Smooth muscle cell of the pulmonary artery (primary cell): ENCODE data around the gene DPP9. TPM values are rescaled to one million over a fixed set of nuclear protein-coding genes. Genes with fewer than 3 reads are reported as not detected.

Experiments used
- total RNA-seq: library from RNA; depleted of rRNA; stranded (reverse); fragments of >200 nt; gene quantifications from 2 replicates; pipeline ENCODE4 v1.2.3, GENCODE V29; 2014

The DPP9 gene
- 28.5 and 51.1 TPM in 2 replicates for total RNA-seq

DNA sequence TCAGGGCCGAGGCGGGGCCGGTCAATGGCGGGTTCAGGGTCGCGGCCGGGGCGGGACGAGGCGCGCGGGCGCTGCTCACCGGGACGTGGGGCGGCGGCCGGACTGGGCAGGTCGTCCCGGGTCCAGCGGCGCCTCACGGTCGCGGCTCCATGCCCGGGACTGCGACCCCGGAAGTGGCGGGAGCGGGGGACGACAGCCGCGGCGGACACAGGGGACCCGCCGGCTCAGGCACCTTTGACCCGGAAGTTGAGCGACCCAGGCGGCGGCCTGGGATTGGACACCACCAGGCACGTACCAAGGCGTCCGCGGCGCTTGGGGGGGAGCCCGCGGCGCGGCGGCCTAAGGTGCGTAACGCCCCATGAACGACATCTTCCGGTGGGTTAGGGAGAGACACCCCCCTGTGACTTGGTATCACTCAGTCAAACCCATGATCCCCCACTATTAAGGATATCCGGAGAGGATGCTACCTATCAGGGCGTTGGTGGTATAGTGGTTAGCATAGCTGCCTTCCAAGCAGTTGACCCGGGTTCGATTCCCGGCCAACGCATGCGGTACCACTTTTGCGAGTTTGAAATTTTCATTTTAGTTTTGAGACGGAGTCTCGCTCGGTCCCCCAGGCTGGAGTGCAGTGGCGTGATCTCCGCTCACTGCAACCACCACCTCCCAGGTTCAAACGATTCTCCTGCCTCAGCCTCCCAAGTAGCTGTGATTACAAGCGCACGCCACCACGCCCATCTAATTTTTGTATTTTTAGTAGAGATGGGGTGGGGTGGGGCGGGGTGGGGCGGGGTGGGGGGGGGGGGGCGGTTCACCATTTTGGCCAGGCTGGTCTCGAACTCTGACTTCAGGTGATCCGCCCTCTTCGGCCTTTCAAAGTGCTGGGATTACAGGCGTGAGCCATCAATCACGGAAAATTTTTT lies at the start of gene DPP9:
TSS of gene DPP9 (minus strand) at position 248 of the 920 bp plus-strand sequence. CDS start 3,936 bp downstream, outside the sequence.

DNA sequence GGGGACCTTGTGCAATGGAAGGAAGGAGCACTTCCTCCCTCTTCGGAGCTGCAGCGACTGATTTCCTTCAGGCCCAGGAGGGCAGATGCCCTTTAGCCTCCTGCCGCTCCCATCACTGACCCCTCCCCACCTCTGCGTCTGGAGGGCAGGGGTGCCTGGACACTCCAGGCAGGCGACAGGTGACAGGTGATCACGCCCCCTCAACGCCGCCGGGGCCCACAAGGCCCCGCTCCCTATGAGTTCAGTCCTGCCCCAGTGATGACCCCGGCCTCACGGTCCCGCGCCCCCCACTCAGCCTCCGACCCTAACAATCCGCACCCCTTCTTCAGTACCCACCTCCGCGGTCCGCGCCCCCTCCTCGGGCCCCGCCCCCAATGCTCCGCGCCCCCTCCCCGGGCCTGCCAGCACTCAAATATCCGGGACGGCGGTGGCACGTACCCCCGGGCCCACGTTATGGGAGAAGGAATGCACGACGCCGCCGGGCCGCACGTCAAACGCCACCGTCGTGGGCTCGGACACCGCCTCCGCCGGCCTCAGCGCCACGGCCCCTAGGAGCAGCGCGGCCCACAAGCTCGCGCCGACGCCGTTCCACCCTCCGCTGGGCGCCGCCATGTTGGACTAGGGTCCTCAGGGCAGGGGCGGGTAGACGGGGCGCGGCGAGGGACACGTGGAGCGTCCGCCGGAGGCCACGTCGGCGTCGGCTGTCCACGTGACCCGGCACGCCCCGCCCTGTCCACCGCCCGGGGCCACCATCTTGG lies 53.7 kb downstream of the DPP9 start, which contains the start of gene MYDGF:
TSS of gene MYDGF (minus strand) at position 620 of the 758 bp plus-strand sequence. CDS start at position 612, 8 bp downstream.

DNA sequence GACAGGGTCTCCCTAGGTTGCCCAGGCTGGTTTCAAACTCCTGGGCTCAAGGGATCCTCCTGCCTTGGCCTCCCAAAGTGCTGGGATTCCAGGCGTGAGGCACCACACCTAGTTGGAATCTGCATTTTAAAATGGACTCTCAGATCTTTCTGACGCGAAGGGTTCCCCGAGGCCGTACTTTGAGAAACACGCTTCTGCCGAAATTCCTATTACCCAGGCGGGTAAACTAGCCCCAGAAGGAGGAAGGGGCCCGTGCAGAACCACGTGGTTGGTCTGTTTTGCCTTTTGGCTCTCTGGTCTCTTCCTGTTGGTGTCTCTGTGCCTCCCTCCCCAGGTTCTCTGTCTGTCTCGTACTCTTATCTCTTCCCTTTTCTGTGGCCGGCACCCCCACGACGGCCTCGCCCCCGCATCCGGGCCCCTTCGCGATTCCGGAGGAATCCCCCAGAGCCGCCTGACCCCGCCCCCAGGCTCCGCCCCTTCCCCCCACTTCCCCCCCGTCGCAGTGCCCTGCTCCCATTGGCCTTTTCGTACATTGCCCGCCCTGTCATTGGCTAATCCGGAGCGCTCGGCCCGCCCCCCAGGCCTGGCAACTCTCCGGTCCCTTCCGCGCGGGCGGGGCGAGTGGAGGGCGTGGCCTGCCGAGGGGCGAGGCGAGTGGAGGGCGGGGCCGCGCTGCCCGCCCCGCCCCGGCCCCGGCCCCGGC lies 84.7 kb downstream of the DPP9 start, which contains the start of gene TNFAIP8L1:
TSS of gene TNFAIP8L1 (plus strand) at position 689 of the 703 bp plus-strand sequence. CDS start 12,354 bp downstream, outside the sequence.

Other genes starting within 250 kb of the DPP9 start
- gene PLIN4, start 205.4 kb downstream of the DPP9 start, total RNA-seq = 0.26 and 2.9 TPM in 2 replicates
- gene PLIN5, start 188.6 kb downstream of the DPP9 start, total RNA-seq = not detected in 2 replicates
- gene LRG1, start 183.8 kb downstream of the DPP9 start, total RNA-seq = not detected in 2 replicates
- gene SEMA6B, start 164.2 kb downstream of the DPP9 start, total RNA-seq = 0.20 TPM in 2 replicates
- 2.0 and 2.1 TPM in 2 replicates for gene TNFAIP8L1, start 84.3 kb downstream of the DPP9 start, total RNA-seq
- gene MYDGF, start 53.5 kb downstream of the DPP9 start, total RNA-seq = 271 and 327 TPM in 2 replicates
- gene FEM1A, start 67.9 kb upstream of the DPP9 start, total RNA-seq = 10.4 and 12.4 TPM in 2 replicates
- gene TICAM1, start 107.9 kb upstream of the DPP9 start, total RNA-seq = 5.5 and 8.6 TPM in 2 replicates
- 166 and 313 TPM in 2 replicates for gene PLIN3, start 143.8 kb upstream of the DPP9 start, total RNA-seq
- not detected in 2 replicates for gene ARRDC5, start 179.1 kb upstream of the DPP9 start, total RNA-seq
- gene UHRF1, start 185.7 kb upstream of the DPP9 start, total RNA-seq = 13.4 and 23.0 TPM in 2 replicates
- 30.0 and 36.9 TPM in 2 replicates for gene KDM4B, start 245.3 kb upstream of the DPP9 start, total RNA-seq